ENCODE results near the gene ACTL8. TPM values are rescaled to one million over a fixed set of nuclear protein-coding genes. Genes with fewer than 3 reads are reported as not detected.

ACTL8 gene
- total RNA-seq, 1 experiment from 2014 or later: 0.69 TPM

DNA sequence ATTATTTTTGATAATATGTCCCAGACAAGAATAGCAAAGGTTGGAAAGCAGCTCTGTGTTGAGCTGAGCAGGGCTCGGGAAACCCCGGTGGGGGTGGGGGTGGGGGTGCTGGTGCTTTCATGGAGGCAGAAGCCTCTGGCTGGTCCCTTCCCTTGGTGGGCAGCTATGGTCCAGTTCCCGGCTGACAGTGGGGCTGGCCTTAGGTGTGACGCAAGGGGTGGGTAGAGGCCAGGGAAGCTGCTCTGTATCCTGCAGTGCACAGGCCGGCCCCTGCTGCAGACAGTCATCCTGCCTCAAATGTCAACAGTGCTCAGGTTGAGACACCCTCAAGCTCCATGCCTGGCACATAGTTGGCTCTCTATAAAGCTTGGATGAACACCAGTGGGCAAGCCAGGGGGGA lies 8.9 kb downstream of the ACTL8 start:
- H3K27me3 ChIP-seq (ENCODE audit: insufficient read depth, low read length): no peaks in the 10 kb centered on the region
- no peaks in the 10 kb centered on the region for H3K36me3 ChIP-seq (ENCODE audit: control insufficient read depth in 1 of 2, insufficient read depth in 2 of 2, low read length in 2 of 2)
- DNase-seq (ENCODE audit: low read depth, low spot score): no peak
- no TSS peak for BruUV-seq (replicated peaks)
- ChIA-PET POLR2A (no interaction called here), RAD21 (ENCODE audit: low non-redundant PET in 1 of 2, low total read pairs in 2 of 2, uncharacterized antibody in 2 of 2, unreplicated experiment in 2 of 2) (no interaction called here), CTCF (no interaction called here)
- H3K9ac ChIP-seq (ENCODE audit: low read length): no peak overlapping the region
- H3K79me2 ChIP-seq (ENCODE audit: insufficient read depth, low read length): no peaks in the 10 kb centered on the region
- peaks cover 10 to 14% of the 10 kb centered on the region in 2 experiments; a peak in 2 of 4 replicates for H3K9me3 ChIP-seq (ENCODE audit: control insufficient read depth in 1 of 2, insufficient read depth in 1 of 2, low read depth in 1 of 2, low read length in 2 of 2)
- no peak for ATAC-seq
- TF ChIP-seq RAD21 (IDR thresholded peaks at IDR 0.05; ENCODE audit: low read depth) (no peak), SIN3A (IDR thresholded peaks at IDR 0.05; ENCODE audit: low read depth) (no peak), SRF (IDR thresholded peaks at IDR 0.05; ENCODE audit: low read depth) (no peak), YY1 (IDR thresholded peaks at IDR 0.05; ENCODE audit: extremely low read depth, insufficient replicate concordance, low read depth, low read length) (no peak), TCF7L2 (IDR thresholded peaks at IDR 0.05; ENCODE audit: borderline replicate concordance, extremely low read depth, insufficient read depth, insufficient read length) (no peak), CTCF (IDR thresholded peaks at IDR 0.05 in 2 of 3, conservative IDR thresholded peaks at IDR 0.05 in 1 of 3; ENCODE audit: borderline replicate concordance in 1 of 3, insufficient read depth in 1 of 3, low read depth in 2 of 3, low read length in 2 of 3) (no peak), POLR2A (IDR thresholded peaks at IDR 0.05; ENCODE audit: borderline replicate concordance, extremely low read depth, insufficient read depth, insufficient read length) (no peak), EZH2 (IDR thresholded peaks at IDR 0.05) (no peak), ZNF274 (IDR thresholded peaks at IDR 0.05; ENCODE audit: low read depth, low read length) (no peak), CEBPB (IDR thresholded peaks at IDR 0.05; ENCODE audit: low read depth) (no peak), EGR1 (IDR thresholded peaks at IDR 0.05; ENCODE audit: low read depth) (no peak), REST (IDR thresholded peaks at IDR 0.05; ENCODE audit: low read depth) (no peak), JUND (IDR thresholded peaks at IDR 0.05) (no peak), ATF3 (IDR thresholded peaks at IDR 0.05) (no peak), POLR2AphosphoS5 (IDR thresholded peaks at IDR 0.05; ENCODE audit: low read depth, low read length) (no peak), FOSL1 (IDR thresholded peaks at IDR 0.05; ENCODE audit: low read depth) (no peak)
- TF ChIP-seq, protein P1, sequence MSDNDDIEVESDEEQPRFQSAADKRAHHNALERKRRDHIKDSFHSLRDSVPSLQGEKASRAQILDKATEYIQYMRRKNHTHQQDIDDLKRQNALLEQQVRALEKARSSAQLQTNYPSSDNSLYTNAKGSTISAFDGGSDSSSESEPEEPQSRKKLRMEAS (IDR thresholded peaks at IDR 0.05): no peak
- TF ChIP-seq, protein P2, sequence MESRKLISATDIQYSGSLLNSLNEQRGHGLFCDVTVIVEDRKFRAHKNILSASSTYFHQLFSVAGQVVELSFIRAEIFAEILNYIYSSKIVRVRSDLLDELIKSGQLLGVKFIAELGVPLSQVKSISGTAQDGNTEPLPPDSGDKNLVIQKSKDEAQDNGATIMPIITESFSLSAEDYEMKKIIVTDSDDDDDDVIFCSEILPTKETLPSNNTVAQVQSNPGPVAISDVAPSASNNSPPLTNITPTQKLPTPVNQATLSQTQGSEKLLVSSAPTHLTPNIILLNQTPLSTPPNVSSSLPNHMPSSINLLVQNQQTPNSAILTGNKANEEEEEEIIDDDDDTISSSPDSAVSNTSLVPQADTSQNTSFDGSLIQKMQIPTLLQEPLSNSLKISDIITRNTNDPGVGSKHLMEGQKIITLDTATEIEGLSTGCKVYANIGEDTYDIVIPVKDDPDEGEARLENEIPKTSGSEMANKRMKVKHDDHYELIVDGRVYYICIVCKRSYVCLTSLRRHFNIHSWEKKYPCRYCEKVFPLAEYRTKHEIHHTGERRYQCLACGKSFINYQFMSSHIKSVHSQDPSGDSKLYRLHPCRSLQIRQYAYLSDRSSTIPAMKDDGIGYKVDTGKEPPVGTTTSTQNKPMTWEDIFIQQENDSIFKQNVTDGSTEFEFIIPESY (IDR thresholded peaks at IDR 0.05; ENCODE audit: extremely low read depth, insufficient replicate concordance, low read length): no peak
- H3K4me1 ChIP-seq (ENCODE audit: control insufficient read depth in 1 of 2, insufficient read depth in 2 of 2, low read length in 2 of 2): peaks cover 6 to 14% of the 10 kb centered on the region in 2 experiments
- intact Hi-C loops (cut with micrococcal nuclease): no loop called here
- no peak overlapping the region for H3K4me3 ChIP-seq (replicated peaks in 1 of 2; ENCODE audit: low read depth in 1 of 2, low read length in 2 of 2)
- H2AFZ ChIP-seq (ENCODE audit: low read depth, low read length, poor library complexity, severe bottlenecking): no peak overlapping the region
- no peak overlapping the region for H3K27ac ChIP-seq (ENCODE audit: low read depth, low read length)
- H3K9me2 ChIP-seq (ENCODE audit: insufficient read depth): no peaks in the 10 kb centered on the region
- H3K4me2 ChIP-seq (ENCODE audit: low read length): no peak overlapping the region
- no peaks in the 10 kb centered on the region for H4K20me1 ChIP-seq (ENCODE audit: insufficient read depth)
